ENCODE data around the gene NKD1.

NKD1 gene

DNA sequence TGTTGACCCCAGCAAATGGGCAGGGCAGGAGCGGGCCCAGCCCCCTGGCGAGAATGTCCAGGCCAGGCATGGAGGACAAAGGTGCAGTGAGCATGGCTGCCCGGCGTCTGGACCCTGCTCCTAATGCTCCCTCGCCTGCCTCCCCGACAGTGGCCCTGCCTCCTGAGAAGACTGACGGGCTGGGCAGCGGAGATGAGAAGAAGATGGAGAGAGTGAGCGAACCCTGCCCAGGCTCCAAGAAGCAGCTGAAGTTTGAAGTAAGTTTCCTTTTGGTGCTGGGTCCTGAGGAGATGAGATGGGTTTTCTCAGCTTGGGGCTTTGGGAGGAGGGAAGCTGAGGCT, 73.2 kb downstream of the NKD1 start:
- TF ChIP-seq SIN3A (IDR thresholded peaks at IDR 0.05; ENCODE audit: borderline replicate concordance, insufficient read depth, low read length) (no peak), REST (IDR thresholded peaks at IDR 0.05; ENCODE audit: insufficient read depth in 1 of 2, low read depth in 2 of 2, low read length in 2 of 2) (no peak), POLR2AphosphoS5 (IDR thresholded peaks at IDR 0.05; ENCODE audit: low read depth, low read length) (no peak), TAF1 (IDR thresholded peaks at IDR 0.05; ENCODE audit: borderline replicate concordance, insufficient read depth, low read length) (no peak), FOXP2 (optimal IDR thresholded peaks at IDR 0.05; ENCODE audit: borderline replicate concordance, extremely low read depth, extremely low read length, insufficient read depth) (no peak)

GRCh38 chr16:50622029-50622428, 73.8 kb downstream of the NKD1 start:
- TF ChIP-seq REST (IDR thresholded peaks at IDR 0.05; ENCODE audit: insufficient read depth in 1 of 2, low read depth in 2 of 2, low read length in 2 of 2) = no peak
- no peak for TF ChIP-seq POLR2AphosphoS5 (IDR thresholded peaks at IDR 0.05; ENCODE audit: low read depth, low read length)
- no peak for TF ChIP-seq SIN3A (IDR thresholded peaks at IDR 0.05; ENCODE audit: borderline replicate concordance, insufficient read depth, low read length)
- no peak for TF ChIP-seq TAF1 (IDR thresholded peaks at IDR 0.05; ENCODE audit: borderline replicate concordance, insufficient read depth, low read length)
- TF ChIP-seq FOXP2 (optimal IDR thresholded peaks at IDR 0.05; ENCODE audit: borderline replicate concordance, extremely low read depth, extremely low read length, insufficient read depth) = no peak

DNA sequence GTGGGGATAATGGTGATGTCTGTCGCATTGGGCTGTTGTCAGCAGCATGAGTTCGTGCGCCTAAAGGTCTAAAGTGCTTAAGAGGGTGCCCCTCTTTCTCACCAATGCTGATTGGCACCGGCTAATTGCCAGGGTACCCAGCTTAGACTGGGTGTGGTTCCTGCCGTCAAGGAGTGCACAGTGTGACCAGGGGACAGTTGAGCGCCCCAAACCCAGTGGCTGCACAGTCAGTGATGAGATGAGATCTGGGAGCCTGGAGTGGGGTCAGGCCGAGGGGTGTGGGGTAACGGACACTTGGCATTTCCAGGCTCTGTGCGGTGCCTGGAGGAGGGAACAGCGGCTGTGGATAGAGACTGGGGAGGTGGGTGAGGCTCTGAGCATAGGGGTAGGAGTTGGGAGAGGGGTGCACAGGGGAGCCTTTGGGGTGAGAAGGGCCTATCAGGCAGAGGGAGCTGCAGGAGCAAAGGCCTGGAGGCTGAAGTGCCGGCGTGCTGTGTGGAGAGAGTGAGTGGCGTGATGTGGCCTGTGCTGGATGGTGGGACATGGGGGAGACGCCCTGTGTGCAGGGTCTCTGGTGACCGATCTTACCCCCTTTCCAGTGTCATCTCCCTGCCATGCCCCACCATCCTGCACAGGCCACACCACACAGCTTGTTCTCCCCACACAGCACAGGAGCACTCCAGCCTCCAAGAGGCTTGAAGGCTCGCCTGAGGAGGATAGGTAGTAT, 74.6 kb downstream of the NKD1 start:
- TF ChIP-seq TAF1 (IDR thresholded peaks at IDR 0.05; ENCODE audit: borderline replicate concordance, insufficient read depth, low read length) (no peak), REST (IDR thresholded peaks at IDR 0.05; ENCODE audit: insufficient read depth in 1 of 2, low read depth in 2 of 2, low read length in 2 of 2) (no peak), SIN3A (IDR thresholded peaks at IDR 0.05; ENCODE audit: borderline replicate concordance, insufficient read depth, low read length) (no peak), FOXP2 (optimal IDR thresholded peaks at IDR 0.05; ENCODE audit: borderline replicate concordance, extremely low read depth, extremely low read length, insufficient read depth) (no peak), POLR2AphosphoS5 (IDR thresholded peaks at IDR 0.05; ENCODE audit: low read depth, low read length) (no peak)

GRCh38 chr16:50624449-50624970, 76.3 kb downstream of the NKD1 start:
- TF ChIP-seq POLR2AphosphoS5 (IDR thresholded peaks at IDR 0.05; ENCODE audit: low read depth, low read length) = no peak

- no peak for TF ChIP-seq POLR2AphosphoS5 (IDR thresholded peaks at IDR 0.05; ENCODE audit: low read depth, low read length)
- no peak for TF ChIP-seq REST (IDR thresholded peaks at IDR 0.05; ENCODE audit: insufficient read depth in 1 of 2, low read depth in 2 of 2, low read length in 2 of 2)
- no peak for TF ChIP-seq TAF1 (IDR thresholded peaks at IDR 0.05; ENCODE audit: borderline replicate concordance, insufficient read depth, low read length)
- TF ChIP-seq SIN3A (IDR thresholded peaks at IDR 0.05; ENCODE audit: borderline replicate concordance, insufficient read depth, low read length) = no peak
- no peak for TF ChIP-seq FOXP2 (optimal IDR thresholded peaks at IDR 0.05; ENCODE audit: borderline replicate concordance, extremely low read depth, extremely low read length, insufficient read depth)
Observed at GRCh38 chr16:50625374-50625773, 77.2 kb downstream of the NKD1 start.
